Measurements from ENCODE around the gene PFDN1.

- no peak for TF ChIP-seq TAF1 (IDR thresholded peaks at IDR 0.05; ENCODE audit: low read depth, low read length)
- TF ChIP-seq POLR2A (IDR thresholded peaks at IDR 0.05; ENCODE audit: low read depth, low read length), result no peak
- TF ChIP-seq POLR2AphosphoS5 (IDR thresholded peaks at IDR 0.05; ENCODE audit: low read depth, low read length), result no peak
- no peak for TF ChIP-seq SPI1 (IDR thresholded peaks at IDR 0.05; ENCODE audit: low read depth, low read length)
These were observed 80.5 kb downstream of the PFDN1 start for GRCh38 chr5:140222416-140222815.

All from GM12891 (cell line).